Inferior parietal cortex (tissue), 1 donor: ENCODE measurements around the gene KLK10.

Experiments used
- DNase-seq: peaks from one replicate; pipeline ENCODE4 v3.0.0-alpha.2; 2016; ENCODE audit errors: extremely low spot score

Gene KLK10

DNA sequence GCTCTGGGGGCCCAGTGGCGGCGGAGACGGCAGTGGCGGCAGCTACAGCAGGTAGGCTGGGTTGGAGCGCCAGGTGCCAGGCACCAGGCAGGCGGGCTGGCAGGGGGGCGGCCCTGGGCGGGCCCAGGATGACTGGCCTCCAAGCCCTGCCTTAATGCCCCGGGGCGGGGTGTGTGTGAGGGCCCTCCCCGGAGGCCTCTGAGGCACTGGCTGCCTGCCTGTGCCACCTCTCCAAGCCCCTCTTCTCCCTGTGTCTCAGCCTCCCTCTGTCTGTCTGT, 7.0 kb upstream of the KLK10 start, which contains the start of gene KLK11:
TSS of gene KLK11 (minus strand) at position 63 of the 278 bp plus-strand sequence. CDS start 985 bp downstream, outside the sequence.
- DNase-seq: no peak

DNA sequence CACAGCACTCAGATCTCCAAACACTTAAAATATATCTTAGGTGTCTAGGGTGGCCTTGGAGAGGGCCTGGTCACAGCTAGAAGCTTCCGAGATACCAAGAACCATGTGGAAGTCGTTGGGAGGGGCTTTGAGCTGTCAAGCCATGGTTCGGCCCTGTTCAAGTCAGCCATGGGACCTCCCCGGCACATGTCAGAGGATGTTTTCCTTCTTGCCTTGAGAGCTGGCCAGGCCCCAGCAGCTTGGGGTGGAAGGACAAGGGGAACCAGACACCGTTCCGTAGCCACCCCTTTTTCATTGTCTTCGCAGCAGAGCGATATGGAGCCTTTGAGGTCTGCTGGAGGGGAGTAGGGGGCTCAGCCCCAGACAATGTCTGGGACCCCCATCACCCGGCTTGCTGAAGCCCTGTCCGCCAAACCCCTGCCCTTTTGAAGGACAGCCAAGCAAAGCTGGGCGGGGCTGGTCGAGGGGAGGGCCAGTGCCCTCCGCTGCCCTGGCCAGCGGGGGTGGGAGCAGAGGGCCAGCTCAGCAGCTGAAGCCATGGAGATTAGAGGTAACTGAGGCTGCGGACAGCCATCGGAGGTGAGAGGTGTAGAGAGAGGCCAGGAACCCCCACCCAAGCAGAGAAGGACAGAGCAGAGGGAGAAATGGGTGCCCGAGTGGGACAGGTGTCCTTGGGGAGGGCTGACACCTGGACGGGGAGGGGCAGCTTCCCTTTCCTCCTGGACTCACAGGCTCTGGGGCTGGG, 6.5 kb upstream of the KLK10 start:
- DNase-seq: no peak

- DNase-seq: no peak
These were observed 5.9 kb upstream of the KLK10 start for GRCh38 chr19:51025401-51025800.

- DNase-seq: no peak
These were observed 5.4 kb upstream of the KLK10 start for GRCh38 chr19:51024924-51025323.

DNA sequence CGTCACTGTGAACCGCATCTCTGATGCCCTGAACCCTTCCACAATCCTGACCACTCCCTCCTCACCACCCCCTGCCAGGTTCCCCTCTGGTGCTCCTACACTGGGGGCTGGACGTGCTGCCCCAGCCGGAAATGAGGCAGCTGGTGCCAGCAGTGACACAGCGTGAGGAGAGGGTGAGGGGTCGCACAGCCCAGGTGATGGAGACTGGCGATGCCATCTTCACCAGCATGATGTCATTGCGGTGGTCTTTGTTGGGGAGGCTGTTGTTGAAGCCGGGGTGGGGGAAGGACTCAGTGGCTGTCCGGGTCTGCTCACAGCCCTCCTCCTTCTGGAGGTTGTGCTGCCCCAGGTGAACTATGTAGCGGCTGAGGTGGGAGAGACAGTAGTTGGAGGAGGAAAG, 4.4 kb upstream of the KLK10 start:
- no peak for DNase-seq

DNA sequence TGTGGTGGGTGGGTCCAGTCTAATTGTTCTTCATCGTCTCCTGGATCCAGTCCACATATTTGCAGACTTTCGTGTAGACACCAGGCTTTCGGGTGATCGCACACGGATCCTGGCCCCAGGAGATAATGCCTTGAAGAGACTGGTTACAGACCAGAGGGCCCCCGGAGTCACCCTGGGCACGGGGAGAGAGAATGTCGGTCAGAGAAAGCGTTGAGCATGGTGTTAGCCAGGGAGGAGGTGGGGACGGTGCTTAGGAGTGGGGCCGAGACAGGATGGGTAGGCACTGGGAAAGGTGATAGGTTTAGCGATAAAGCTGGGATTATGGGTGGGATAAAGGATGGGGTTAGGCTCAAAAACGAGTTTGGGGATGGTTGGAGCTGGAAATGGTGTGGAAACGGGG, 3.0 kb upstream of the KLK10 start:
- DNase-seq: no peak

GRCh38 chr19:51020988-51021651, 1.6 kb upstream of the KLK10 start:
- DNase-seq: peak; percentile 64

- DNase-seq: no peak
These were observed 565 bp downstream of the KLK10 start for GRCh38 chr19:51018745-51019543.

DNA sequence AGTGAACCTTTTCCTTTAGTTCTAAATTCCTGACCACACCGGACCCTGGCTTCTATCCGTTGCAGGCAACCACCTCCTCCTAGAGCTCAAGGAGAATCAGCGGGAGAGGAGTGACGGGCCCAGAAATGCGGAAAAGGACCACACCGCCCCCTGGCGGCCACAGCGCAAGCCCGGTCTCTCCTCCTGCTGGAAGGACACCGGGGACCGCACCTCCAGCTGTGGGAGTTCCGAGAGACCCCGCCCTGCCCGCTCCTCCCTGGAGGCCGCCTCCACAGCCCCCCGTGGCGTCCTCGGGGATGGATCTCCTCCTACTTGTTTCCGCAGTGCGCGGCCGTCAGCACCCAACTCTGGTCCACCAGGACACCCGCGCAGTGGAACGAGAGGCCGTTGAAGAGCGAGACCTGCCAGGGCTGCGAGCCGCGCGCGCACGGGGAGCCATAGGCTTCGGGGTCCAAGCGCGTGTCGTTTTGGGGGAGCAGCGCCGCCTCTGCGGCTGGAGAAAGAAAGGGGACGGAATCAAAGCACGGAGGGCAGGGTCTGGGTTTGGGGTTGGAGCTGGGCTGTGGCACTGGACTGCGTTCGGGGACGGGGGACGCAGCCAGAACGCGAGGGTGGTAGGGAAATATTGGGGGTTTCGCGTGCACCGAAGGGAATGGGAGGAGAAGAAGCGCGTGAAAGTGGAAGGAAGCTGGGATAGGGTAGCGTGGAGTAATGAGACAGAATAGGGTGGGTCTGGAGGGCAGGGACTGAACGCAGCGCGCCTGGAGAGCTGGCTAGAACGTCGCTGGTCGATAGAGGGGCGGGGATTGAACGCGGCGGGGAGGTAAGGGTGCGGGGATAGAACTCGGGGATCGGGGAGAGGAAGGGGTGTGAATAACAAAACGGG, 2.5 kb downstream of the KLK10 start:
- peak; percentile 65 for DNase-seq

GRCh38 chr19:51015691-51016267, 3.7 kb downstream of the KLK10 start:
- no peak for DNase-seq

DNA sequence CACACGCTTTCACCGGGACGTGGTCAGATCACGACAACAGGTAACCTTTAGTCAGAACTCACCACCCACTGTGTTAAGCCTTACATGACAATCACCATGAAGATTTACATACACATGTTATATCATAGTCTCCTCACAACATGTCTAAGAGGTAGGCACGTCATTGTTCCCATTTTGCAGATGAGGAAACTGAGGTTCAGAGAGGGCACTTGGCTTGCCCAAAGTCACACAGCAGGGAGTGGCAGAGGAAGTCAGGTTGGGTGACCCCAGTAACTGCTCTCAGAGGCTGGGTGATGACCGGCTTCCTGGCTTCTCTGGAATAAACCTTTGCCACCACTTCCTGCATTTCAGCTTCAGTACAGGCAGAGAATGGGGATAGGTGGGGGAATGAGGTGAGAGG, 5.3 kb downstream of the KLK10 start:
- DNase-seq: no peak

GRCh38 chr19:51012661-51013190, 6.8 kb downstream of the KLK10 start:
- DNase-seq: no peak

- no peak for DNase-seq
These were observed 9.3 kb downstream of the KLK10 start for GRCh38 chr19:51010066-51010795.

DNA sequence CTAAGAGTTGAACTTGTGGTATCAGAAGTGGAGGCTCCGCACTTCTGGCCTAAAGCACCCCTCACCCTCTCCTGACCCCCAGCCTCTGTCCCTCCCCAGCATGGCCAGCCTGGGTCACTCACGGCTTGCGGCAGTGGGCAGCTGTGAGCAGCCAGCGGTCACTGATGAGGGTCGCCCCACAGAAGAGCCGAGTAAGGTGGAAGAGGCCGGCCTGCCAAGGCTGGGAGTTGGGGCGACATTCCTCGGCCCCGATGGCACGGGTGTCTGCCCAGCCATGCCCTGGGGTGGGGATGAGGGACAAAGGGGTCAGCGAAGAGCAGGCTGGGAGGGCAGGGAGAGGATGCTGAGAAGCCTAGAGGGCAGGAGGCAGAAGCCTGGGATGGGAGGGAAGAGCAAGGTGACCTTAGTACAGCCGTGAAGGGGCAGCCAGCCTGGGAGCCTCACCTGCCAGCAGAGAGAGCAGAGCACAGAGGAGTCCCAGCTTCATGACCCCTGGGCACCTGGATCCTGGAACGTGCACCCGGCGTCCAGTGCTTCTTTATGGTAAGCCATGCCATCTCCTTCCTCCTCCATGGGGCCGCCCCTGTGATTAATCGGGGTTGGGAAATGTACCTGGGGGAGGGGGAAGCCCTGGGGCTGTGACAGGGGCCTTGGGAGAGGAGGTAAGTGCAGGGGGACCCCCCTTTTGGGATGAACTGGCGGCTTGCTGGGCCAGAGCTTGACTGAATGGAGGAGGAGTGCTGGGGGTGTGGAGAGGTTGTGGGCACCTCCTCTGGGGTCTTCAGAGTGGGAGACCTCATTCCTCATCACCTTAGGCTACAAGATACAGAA, 10.2 kb downstream of the KLK10 start:
- no peak for DNase-seq

DNA sequence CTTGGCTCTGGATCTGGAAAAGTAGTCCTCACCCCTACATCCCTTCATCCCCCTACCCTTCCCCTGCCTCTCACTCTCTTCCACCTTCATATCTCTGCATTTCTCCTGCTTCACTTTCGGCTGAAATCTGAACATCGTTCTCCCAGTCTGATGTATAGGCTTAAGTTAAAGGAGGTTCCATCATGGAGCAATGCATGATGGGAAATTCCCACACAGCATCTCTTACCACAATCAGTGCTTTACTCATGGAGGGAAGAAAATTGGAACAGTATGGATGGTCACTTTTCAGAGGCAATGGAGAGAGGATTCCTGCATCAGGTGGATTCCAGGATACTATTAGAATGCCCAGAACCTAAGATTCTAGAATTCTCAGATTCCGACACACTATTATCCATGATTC, 12.0 kb downstream of the KLK10 start:
- no peak for DNase-seq

DNA sequence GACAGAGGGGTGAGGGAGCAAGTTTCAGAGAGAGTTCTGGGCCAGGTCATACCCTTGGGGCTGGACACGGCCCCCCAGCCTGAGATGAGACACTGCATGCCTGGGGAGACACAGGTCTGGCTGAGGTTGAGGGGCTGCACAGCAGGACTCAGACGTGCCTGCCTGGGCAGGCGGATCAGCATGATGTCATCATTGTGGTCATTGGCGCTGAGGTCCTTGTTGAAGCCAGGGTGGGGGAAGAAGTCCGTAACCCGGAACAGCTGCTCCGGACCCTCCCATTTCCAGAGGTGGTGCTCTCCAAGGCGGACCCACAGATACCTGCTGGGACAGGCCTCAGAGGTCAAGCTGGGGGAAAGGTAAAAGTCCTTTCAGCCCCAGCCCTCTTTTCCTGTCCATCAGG, 13.1 kb downstream of the KLK10 start:
- no peak for DNase-seq

GRCh38 chr19:51005248-51005647, 14.3 kb downstream of the KLK10 start:
- DNase-seq: no peak

GRCh38 chr19:51003316-51003715, 16.2 kb downstream of the KLK10 start:
- no peak for DNase-seq

- peak; percentile 57 for DNase-seq
These were observed 16.8 kb downstream of the KLK10 start for GRCh38 chr19:51002542-51003311.
